Measurements from ENCODE around the gene HAND1. TPM values are rescaled to one million over a fixed set of nuclear protein-coding genes. Genes with fewer than 3 reads are reported as not detected.

The HAND1 gene
- total RNA-seq, 1 donor from 2014 or later: not detected

DNA sequence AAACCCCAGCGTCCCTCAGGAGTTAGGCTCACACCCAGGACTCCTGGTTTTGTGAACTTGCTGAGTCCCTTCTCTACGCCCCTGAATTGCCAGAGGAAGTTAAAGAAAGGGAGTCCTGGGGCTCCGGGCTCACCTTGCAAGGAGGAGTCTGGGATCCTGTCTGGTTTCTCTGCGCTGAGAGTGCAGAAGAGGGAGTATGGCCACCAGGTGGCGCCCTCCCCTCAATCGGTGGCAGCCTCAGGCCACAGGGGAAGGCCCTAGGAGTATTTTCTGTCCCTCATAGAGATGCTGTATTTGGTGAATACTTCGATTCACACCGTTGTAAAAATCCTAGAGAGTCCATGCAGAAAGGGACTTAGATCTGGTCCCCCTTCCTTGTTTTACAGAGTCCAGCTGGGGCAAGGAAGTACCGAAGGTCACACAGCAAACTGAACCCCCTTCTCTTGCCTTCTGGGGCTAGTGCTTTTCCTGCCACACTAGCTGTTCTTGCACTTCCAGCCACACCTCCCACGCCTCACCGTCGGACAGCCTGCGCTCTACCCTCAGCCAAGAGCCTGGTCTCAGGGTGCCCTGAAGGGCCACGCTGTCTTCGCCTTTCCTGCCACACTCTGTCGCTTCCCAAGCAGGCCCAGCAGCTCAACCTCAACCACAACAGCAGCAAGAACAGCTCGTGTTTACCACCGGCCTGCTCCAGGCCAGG is 10.2 kb downstream of the HAND1 start:
- no peak overlapping the region for H3K27ac ChIP-seq
- intact Hi-C loops (cut with DNase I): loop anchor here (10.0 kb wide), 1 partner anchor 137 kb away; no protein-coding TSS in a partner anchor
- H3K4me1 ChIP-seq: no peaks in the 10 kb centered on the region
- no peak for TF ChIP-seq POLR2AphosphoS5 (IDR thresholded peaks at IDR 0.05; ENCODE audit: insufficient read depth in 1 of 2, low read depth in 1 of 2)
- no peak for TF ChIP-seq POLR2A (IDR thresholded peaks at IDR 0.05)
- TF ChIP-seq, protein P1, sequence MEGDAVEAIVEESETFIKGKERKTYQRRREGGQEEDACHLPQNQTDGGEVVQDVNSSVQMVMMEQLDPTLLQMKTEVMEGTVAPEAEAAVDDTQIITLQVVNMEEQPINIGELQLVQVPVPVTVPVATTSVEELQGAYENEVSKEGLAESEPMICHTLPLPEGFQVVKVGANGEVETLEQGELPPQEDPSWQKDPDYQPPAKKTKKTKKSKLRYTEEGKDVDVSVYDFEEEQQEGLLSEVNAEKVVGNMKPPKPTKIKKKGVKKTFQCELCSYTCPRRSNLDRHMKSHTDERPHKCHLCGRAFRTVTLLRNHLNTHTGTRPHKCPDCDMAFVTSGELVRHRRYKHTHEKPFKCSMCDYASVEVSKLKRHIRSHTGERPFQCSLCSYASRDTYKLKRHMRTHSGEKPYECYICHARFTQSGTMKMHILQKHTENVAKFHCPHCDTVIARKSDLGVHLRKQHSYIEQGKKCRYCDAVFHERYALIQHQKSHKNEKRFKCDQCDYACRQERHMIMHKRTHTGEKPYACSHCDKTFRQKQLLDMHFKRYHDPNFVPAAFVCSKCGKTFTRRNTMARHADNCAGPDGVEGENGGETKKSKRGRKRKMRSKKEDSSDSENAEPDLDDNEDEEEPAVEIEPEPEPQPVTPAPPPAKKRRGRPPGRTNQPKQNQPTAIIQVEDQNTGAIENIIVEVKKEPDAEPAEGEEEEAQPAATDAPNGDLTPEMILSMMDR (IDR thresholded peaks at IDR 0.05): peak; percentile 59 to 89 (median 78)
- DNase-seq (ENCODE audit: extremely low spot score in 2 of 2): no peak
- no peaks in the 10 kb centered on the region for H3K27me3 ChIP-seq
- no peaks in the 10 kb centered on the region for H3K9me3 ChIP-seq
- no peak overlapping the region for H3K4me3 ChIP-seq
- no peaks in the 10 kb centered on the region for H3K36me3 ChIP-seq

GRCh38 chr5:154466671-154467070 is 11.4 kb downstream of the HAND1 start:
- Histone ChIP-seq H3K36me3 (no peaks in the 10 kb centered on the region), H3K4me3 (no peak overlapping the region), H3K9me3 (no peaks in the 10 kb centered on the region), H3K27me3 (no peaks in the 10 kb centered on the region), H3K4me1 (no peaks in the 10 kb centered on the region), H3K27ac (no peak overlapping the region)
- TF ChIP-seq, protein P1 (IDR thresholded peaks at IDR 0.05): no peak
- TF ChIP-seq POLR2A (IDR thresholded peaks at IDR 0.05) (no peak), POLR2AphosphoS5 (IDR thresholded peaks at IDR 0.05; ENCODE audit: insufficient read depth in 1 of 2, low read depth in 1 of 2) (no peak)
- DNase-seq (ENCODE audit: extremely low spot score in 2 of 2): no peak
- intact Hi-C loops (cut with DNase I): loop anchor here (10.0 kb wide), 1 partner anchor 138 kb away; no protein-coding TSS in a partner anchor

DNA sequence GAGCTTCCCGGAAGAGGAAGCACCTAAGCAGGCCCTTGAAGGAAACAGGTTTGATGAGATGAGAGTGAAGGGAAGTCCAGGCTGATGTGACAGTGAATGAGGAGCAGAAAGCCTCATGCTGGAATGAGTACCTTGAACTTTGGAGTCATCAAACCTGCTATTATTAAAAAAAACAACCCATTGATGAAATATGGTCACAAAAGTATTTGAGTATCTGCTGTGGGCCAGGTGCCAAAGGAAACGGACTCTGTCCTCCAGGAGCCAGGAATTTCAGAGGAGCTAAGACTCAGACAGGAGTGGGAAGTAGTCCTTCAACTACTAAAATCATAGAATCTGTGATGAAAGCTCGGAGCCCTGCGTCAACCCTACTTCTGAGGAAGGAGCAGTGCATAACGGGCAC is 11.9 kb downstream of the HAND1 start:
- Histone ChIP-seq H3K4me1 (no peaks in the 10 kb centered on the region), H3K9me3 (no peaks in the 10 kb centered on the region), H3K27ac (no peak overlapping the region), H3K4me3 (no peak overlapping the region), H3K36me3 (no peaks in the 10 kb centered on the region), H3K27me3 (no peaks in the 10 kb centered on the region)
- DNase-seq (ENCODE audit: extremely low spot score in 2 of 2): no peak
- intact Hi-C loops (cut with DNase I): loop anchor here (10.0 kb wide), 1 partner anchor 139 kb away; no protein-coding TSS in a partner anchor
- TF ChIP-seq, protein P1 (IDR thresholded peaks at IDR 0.05): no peak
- TF ChIP-seq POLR2AphosphoS5 (IDR thresholded peaks at IDR 0.05; ENCODE audit: insufficient read depth in 1 of 2, low read depth in 1 of 2) (no peak), POLR2A (IDR thresholded peaks at IDR 0.05) (no peak)

DNA sequence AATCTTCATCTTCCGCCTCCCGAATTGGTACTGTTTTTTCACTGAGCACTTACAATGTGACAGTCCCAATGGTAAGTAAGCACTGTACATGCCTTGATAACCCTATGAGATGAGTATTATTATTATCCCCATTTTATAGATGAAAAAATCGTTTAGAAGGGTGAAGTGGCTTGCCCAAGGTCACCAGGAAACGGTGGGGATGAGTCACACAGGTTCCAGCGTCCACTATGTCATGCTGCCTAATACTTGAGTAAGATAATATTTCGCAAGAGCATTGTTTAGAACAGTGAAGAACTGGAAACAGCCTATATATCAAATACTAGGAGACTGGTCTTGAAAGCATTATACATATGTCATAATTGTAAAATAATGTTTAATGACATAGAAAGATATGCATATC is 12.9 kb downstream of the HAND1 start:
- Histone ChIP-seq H3K9me3 (no peaks in the 10 kb centered on the region), H3K27ac (no peak overlapping the region), H3K27me3 (no peaks in the 10 kb centered on the region), H3K36me3 (no peaks in the 10 kb centered on the region), H3K4me1 (no peaks in the 10 kb centered on the region), H3K4me3 (no peak overlapping the region)
- no peak for TF ChIP-seq POLR2AphosphoS5 (IDR thresholded peaks at IDR 0.05; ENCODE audit: insufficient read depth in 1 of 2, low read depth in 1 of 2)
- TF ChIP-seq POLR2A (IDR thresholded peaks at IDR 0.05): no peak
- TF ChIP-seq, protein P1 (IDR thresholded peaks at IDR 0.05): no peak
- intact Hi-C loops (cut with DNase I): loop anchor here (10.0 kb wide), 1 partner anchor 140 kb away; no protein-coding TSS in a partner anchor
- no peak for DNase-seq (ENCODE audit: extremely low spot score in 2 of 2)

GRCh38 chr5:154464438-154464837 is 13.6 kb downstream of the HAND1 start:
- intact Hi-C loops (cut with DNase I): loop anchor here (10.0 kb wide), 1 partner anchor 140 kb away; no protein-coding TSS in a partner anchor
- H3K27me3 ChIP-seq: no peaks in the 10 kb centered on the region
- H3K27ac ChIP-seq: no peak overlapping the region
- no peak for DNase-seq (ENCODE audit: extremely low spot score in 2 of 2)
- peaks cover 0 to 2% of the 10 kb centered on the region in 2 donors for H3K36me3 ChIP-seq
- H3K4me1 ChIP-seq: no peaks in the 10 kb centered on the region
- H3K4me3 ChIP-seq: no peak overlapping the region
- H3K9me3 ChIP-seq: no peaks in the 10 kb centered on the region
- TF ChIP-seq POLR2AphosphoS5 (IDR thresholded peaks at IDR 0.05; ENCODE audit: insufficient read depth in 1 of 2, low read depth in 1 of 2): no peak
- TF ChIP-seq POLR2A (IDR thresholded peaks at IDR 0.05): no peak
- TF ChIP-seq, protein P1 (IDR thresholded peaks at IDR 0.05): no peak
